HG03354 (cell line): ENCODE results near the gene DYNLT2.

Experiments used
- ATAC-seq: cut with Tn5 transposase; IDR thresholded peaks from one replicate; pipeline ENCODE4 v1.9.1; 2021; ENCODE audit warnings: mild to moderate bottlenecking; ENCODE audit not compliant: unreplicated experiment, poor library complexity, severe bottlenecking

DYNLT2 gene, protein sequence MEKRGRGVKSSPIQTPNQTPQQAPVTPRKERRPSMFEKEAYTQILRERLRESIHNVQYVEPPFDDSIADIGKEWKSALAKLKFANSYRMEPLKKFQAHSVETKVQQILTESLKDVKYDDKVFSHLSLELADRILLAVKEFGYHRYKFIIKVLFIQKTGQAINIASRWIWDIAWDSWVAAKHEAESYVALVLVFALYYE

DNA sequence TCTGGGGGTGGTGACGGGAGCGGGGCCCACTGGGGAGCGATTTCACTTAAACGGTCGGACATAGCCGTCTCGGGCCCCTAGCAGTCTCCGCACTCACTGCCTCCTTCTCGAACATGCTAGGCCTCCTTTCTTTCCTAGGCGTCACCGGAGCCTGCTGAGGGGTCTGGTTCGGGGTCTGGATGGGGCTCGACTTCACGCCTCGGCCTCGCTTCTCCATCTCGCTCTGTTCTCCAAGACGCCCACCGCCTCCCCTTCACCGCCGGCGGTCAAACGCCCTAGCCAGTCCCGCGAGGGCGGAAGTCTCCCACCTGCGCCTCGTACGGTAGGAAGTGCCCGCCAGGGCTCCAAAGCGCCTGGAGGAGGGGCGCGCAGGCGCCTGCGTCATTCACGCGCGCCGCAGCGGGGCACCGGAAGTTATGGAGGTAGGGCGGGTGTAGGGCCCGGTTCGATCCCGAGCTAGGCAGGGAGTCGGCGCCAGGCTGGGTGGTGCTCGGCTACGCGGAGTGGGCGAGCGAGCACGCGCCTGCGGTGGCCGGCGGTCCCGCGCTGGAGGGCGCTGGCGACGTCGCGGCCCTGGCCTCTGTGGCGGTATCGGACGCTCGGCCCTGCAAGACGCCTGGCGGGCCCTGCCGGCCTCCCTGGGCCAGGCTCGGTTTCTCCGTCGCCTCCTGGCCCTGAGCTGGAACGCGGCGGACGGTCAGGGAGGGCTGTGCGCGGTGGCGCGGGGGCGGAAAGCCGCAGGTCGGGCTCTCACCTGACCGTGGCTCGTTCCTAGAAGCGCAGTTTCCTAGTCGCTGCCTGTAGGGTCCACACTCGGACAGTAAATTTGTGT lies at the start of gene DYNLT2, which contains the start of gene ERMARD:
Gene DYNLT2, minus strand, starts transcription at position 331 of the 832 bp plus-strand sequence. Its CDS starts 114 bp downstream, at position 217.
Gene ERMARD, plus strand, starts transcription at position 381 of the 832 bp plus-strand sequence. Its CDS starts 36 bp downstream, at position 417.
- ATAC-seq, result peak; percentile 95

DNA sequence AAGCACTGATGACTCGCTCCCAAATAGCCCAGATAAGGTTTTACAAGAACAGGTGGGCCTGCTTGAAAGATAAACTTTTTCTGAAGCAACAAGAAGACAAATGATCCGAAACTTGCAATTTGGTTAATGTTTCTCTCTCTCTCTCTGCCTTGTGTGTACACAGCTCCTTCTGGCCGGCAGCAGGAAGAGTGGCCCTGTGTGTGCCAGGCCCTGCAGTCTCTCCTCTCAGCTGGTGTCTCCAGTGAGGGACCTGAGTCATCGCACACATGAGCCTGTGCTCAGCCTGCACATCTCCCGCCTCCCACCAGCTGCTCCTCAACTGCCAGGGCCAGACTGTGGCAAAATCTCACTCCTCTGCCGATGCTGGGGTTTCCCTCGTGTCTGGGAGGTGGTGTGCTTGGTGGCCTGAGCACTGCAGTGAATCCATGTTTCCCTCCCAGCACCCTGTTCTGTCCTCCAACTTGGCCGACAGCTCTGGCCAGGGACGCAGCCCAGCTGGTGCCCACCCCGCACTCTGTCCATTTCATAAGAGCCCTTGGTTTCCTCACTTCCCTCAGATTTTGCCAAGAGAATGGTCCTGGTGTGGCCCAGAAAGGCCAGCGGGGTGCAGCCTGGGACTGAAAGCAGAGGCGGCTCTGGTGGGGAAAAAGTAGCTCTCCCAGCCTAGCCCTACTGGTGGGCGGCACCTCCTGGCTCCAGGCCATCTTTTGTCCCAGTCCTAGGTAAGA lies 49.5 kb upstream of the DYNLT2 start:
- ATAC-seq, result peak; percentile 67

DNA sequence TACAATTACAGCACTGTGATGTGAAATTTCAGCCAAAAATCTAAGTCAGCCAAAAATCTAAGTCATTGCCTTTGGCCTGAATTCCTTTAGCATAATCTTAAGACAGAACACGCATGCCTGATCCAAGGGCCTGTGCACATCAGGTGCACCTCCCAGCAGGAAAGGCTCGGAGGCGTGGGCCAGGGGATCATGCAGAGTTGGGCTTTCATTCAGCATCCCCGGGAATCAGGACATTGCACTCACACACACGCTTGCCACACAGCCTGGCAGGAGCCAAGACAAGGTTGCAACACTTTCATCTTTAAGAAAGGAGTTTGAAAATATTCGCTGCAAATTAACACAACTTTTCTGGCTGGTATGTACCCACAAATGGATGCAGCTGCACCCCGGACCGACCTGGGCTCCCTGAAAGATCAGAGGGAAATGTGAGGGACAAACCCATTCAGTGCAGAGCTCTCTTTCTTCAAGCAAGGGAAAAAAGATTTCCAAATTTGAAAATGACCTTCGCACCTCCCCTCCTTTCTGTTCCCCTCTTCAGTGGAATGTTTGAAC lies 48.8 kb upstream of the DYNLT2 start:
- ATAC-seq, result no peak

DNA sequence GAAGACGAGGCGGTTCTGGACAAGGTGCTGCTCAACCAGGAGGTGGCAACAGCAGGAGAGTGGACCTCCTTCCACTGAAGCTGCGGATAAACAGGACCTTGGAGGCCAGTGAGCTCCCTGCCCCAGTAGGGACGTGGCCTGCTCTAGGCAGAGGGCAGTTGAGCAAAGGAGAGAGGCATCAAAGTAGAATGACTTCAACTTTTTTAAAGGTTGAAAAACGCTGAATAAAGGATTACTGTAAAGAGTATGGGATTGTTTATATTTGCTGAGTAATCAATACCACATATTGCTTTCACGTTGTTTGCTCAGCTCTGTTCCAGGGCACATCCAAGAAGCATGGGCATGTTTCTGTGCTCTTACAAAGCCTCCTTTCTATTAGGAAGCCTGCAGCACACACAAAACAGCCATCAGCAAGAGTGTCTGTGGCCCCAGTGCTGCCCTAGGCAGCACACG lies 48.1 kb upstream of the DYNLT2 start:
- no peak for ATAC-seq

DNA sequence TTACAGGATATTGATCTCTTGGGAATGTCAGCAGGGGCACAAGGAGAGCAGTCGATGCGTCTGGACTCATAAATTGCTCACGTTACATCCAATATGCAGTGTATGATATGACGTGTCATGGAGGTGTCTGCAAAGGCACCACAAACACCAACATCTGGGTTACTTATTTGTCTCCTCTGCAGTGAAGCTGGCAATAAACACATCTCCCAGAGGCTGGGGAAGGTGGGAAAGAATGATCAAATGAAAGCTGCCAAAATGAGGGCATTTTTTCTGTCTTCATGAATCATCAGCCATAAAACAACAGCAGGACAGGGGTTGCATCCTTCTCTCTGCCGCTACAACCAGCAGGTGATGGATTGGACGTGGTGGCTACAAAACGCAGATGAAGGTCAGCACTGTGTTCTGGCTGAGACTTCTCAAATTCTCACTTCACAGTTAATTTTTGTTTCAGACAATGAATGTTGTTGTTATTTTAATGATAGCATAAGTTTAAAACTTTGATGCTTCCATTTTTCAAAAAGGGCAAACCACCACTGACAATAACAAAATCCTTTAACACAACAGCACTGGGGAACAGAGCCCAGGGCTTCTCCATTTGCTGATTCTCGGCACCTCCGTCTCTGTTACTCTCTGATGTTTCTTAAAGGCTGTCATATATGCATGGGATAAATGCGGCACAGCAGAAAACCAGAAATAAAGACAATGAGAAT lies 47.5 kb upstream of the DYNLT2 start:
- ATAC-seq, result no peak

DNA sequence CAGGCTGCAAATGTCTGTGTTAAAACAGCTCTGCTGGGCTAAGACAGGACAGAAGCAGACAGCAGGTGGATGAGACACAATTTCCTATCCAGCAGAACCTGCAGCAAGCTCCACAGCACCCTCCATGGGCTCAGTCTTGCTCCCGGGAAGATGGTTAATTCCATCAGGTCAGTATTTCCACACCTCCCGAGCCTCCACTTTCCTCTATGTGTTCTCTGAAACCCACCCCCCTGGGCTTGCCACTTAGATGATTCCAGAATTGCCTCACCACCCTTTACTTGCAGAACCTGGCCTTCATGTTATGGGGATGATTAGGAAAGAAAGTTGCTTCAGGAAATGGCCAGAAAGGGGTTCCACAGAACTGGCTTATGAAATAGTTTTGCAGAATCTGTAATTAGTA lies 43.8 kb upstream of the DYNLT2 start:
- no peak for ATAC-seq

DNA sequence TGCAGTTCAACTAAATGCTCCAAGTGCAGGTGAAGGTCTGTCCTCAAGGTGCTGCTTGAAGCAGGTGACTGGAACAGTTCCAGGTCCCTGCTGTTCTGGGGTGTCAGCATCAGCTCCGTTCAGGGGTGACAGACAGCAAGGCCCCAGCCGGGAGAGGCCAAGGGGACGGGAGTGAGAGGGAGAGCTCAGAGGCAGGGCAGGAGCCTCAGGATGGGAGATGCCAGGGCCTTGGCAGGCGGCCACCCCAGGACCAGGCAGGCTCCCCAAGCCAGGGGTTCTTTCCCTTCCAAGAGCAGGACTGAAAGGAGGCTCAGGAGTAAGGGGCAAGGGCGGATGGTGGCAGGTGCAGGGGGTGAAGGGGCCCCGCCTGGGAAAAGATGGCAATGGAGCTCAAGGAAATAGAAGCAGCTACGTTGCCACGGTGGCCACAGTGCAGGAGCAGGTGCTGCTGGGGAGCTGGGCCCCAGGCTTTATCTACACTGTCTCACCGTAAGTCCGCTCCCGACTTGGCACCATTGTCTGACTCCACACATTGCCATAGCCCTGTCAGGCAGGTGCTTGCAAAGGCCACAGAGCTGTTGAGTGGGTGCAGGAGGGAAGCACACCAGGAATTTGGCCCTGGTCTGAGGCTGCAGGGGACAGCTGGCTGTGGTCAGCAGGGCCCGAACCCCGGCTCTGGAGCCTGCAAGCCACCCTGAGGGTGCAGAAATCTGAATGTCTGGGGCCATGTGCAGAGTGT lies 43.1 kb upstream of the DYNLT2 start:
- no peak for ATAC-seq

DNA sequence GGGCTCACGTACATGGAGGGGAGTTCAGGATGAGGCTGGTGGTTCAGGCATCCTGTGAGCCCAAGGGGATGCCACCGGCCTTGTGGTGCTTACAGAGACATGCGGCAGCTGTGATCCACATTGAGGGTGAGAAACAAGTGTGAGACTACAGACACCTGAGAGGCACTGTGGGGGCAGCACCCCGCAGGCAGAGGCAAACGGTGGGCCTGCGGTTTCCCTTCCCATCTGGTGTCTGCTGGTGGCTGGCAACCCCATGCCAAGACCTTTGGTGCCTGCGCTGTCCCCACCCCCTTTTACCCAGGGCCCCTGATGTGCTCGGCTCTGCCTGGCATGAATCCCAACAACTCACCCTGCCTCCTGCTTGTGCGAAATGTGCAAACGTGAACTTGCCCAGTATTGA lies 42.0 kb upstream of the DYNLT2 start:
- no peak for ATAC-seq

DNA sequence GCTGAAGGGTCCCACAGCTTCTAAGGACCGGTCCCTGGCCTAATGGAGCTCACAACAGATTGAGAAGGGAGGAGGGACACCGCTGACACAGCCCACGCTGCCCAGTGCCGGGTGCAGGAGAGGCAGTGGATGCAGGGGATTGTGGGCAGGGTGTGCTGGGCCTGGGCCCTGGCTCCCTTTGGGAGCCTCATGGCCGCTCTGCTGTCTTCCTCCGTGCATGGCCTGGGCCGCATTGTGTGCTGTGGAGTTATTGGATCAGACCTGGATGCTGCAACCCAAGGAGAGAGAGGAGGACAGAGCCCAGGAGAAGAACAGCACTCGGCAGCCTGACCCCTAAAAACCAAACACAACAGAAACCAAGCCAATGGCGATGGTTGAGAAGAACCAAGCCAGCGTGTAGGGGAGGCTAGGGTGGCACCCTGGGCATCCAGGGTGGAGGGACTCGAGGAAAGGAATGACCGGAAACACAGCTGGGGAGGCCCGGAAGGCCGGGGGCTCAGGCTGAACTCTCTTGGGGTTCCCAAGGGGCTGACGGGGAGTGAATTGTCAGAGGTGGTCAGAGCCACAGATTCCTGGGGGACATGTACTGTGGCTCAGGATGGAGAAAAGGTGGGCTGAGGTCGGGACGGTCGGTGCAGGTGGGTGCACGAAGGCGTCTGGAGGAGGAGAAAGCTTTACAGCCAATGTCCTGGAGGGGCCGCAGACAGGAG lies 41.1 kb upstream of the DYNLT2 start:
- ATAC-seq, result no peak

DNA sequence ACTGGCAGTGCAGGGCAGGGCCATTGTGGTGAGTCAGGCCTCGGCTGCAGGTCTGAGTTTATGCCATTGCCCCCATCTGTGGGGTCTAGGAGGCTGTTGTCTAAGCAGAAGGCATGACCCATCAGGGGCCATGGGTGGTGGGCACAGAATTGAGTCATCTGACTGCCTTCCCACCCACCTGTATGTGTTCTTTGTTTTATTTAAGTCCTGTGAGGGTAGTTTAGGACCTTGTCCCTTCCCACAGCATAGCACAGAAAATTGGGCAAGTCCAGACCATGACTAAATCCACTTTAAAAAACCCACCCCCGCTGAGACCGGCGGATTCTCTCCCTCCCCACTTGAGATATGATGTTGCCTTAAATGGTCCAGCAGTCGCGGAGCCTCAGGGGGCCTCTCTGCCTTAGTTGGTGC lies 40.4 kb upstream of the DYNLT2 start:
- ATAC-seq, result no peak

DNA sequence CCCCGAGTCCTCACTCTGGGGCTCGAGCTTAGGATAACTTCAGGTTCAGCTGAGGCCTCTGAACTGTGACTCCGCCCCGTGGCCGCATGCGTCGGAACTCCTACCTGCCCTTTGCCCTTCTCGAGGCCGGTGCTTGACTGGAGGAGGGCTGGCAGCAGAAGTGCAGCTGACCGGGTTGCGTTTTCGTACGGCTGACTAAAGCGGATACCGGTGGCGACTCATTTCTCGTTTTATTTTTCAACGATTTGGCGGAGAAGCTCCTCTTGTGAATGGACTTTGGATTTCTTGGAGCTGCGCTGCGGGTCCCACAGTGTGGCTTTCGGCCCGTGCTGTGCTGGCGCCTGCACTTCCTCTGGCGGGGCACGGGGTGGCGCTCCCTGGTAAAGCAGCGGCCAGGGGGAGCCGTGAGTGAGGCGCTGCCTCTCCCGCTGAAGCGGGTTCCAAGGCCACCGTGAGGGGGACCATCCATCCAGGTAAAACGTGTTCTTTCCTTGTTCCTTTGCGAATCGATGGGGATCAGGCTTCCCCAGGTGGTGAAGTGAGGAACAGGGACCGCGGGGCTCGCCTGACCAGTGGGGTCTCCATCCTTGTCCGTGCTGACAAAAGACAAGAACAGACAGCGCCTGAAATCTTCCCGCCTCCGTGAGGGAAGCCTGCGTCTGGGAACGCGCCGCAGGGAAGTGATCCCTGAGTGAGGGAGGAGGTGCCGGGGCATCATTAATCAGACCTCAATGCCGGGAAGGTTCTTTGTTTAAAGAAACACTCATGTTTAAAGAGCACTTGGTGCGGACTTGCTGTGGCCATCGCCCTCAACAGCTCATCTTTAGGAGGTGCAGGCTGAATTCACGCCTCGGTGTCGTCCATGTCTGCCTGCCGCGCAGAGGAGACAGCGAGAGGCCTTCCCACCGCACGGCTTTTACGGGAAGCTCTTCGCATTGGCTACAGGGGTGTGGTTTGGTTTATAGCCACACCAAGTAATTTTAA lies 38.9 kb upstream of the DYNLT2 start:
- peak; percentile 98 for ATAC-seq

DNA sequence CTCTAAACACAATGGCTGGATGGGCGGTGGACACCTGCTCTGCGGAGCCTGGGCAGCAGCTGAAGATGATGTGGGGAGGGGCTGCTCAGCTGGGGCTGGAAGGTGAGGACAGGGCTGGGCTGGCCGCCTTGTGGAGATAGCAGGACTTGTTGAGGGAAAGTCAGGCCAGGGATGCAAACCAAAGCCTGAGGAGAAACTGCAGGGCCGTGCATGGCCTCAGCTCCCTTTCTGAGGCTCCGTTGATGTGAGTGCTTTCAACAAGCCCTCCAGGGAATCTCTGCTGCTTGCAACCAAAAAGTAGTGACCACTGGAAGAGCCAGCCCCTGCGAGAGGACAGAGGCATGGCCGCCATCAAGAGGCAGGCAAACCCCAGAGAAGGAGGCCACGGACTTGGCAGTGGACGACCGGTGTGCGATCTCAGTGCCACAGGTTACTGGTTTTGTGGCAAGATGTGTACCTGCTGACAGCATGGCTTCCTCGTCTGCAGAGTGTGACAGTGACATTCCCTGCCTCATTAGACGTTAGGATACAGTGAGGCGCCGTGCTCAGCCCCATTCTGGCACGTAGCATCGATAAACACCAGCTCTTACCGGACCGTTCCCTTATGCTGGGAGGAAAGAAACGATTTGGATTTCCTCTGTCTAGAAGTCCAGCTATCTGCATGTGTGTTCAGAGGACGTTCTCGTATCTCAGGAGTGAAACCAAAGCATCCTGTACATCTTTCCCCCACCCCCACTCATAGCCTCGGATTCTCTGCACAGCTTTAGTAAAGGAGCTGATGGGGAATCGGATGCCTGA lies 38.0 kb upstream of the DYNLT2 start:
- ATAC-seq, result no peak

DNA sequence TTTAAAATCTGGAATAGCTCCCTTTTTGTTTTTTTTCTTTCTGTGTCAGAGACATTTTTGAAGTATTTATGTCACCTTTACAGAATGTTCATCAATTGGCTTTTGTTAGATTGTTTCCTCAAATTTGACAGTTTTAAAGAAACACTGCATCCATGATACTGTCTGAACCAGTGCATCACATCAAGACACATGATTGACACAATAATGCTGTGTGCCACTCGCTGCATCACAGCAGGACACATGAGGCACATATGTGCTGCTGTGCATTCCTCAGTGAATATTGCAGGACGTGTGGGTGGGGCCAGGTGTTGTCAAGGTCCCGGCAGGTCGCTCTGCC lies 37.4 kb upstream of the DYNLT2 start:
- ATAC-seq, result no peak

DNA sequence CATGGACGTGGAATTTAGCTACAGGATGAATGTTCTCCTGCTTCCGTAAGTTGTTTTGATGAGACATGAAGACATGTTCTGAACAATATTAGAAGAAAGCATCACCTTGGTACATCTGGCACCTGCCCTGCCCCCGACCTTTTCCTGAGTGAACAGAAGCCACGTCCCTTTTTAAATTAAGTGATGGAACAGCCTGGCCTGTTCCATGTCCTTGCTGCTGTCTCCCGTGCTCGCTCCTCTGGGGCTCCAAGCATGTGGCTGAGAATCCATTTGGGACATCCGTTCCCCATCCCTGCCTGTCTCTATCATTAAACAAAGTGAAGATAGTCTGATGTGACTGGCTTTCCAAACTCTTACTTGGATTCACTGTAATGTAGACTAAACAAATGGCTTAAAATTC lies 36.4 kb upstream of the DYNLT2 start:
- no peak for ATAC-seq

DNA sequence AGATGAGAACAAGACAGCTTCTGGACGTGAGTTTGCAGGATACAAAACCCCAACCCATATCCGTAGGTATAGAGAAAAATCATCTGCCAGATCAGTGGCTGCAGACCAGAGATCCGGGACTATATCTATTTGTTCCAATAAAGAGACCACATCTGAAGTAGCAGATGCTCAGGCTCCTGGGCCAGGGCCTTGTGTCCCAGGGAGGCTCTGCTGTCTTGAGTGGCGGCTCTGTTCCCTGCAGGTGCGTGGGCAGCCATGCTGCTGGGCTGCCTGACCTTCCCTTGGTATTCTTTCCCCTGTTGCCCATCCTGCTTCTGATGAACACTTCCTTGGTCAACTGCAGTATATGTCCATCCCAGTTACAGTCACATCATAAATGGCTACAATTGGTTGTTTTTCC lies 35.0 kb upstream of the DYNLT2 start:
- no peak for ATAC-seq

DNA sequence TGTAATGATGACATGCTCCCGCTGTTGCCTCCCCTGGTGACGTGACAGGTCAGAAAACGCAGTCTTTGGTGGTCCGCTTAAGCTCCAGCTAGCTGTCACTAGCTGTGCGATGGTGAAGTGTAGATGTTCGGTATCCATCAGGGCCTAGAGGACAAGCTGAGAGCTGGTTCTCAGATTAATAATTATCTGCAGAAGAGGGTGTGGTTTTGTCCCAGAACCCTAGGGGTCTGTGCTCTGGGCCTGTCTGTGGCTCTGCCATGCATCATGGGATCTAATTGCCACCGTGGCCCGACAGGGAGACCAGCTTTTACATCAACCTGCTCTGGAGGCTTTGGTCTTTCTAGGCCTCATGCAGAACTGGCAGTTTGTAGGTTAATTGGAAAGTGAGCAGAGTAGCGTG lies 34.2 kb upstream of the DYNLT2 start:
- no peak for ATAC-seq
